ENCODE measurements around the gene AHNAK. TPM values are rescaled to one million over a fixed set of nuclear protein-coding genes. Genes with fewer than 3 reads are reported as not detected.
"Not testable (repeated sequence)": the region's sequence is repeated elsewhere in the genome, so short reads cannot be mapped to it uniquely, and the experiment has no call there.

AHNAK gene
- total RNA-seq, 2 experiments from 2014 or later = 9.2 to 9.4 TPM

- peaks cover 11% of the 10 kb centered on the region for H3K4me1 Mint-ChIP-seq (ENCODE audit: low read depth)
- intact Hi-C loops (cut with micrococcal nuclease) = loop anchor here (5.0 kb wide), 1 partner anchor 168 kb away; no protein-coding TSS in a partner anchor
- no peak overlapping the region for H3K4me3 Mint-ChIP-seq
- no peaks in the 10 kb centered on the region for H3K36me3 Mint-ChIP-seq (ENCODE audit: low read depth)
- H3K9me3 Mint-ChIP-seq = no peaks in the 10 kb centered on the region
- H3K27ac Mint-ChIP-seq = no peak overlapping the region
- no peak for DNase-seq
- no peaks in the 10 kb centered on the region for H3K27me3 Mint-ChIP-seq (ENCODE audit: low read depth)
- CTCF ChIA-PET = no interaction called here
Measured at GRCh38 chr11:62388999-62389398, 157.6 kb downstream of the AHNAK start.

- H3K27ac Mint-ChIP-seq = no peak overlapping the region
- peaks cover 11% of the 10 kb centered on the region for H3K4me1 Mint-ChIP-seq (ENCODE audit: low read depth)
- no peaks in the 10 kb centered on the region for H3K36me3 Mint-ChIP-seq (ENCODE audit: low read depth)
- CTCF ChIA-PET = no interaction called here
- intact Hi-C loops (cut with micrococcal nuclease) = loop anchor here (5.0 kb wide), 1 partner anchor 170 kb away; no protein-coding TSS in a partner anchor
- no peak for DNase-seq
- no peaks in the 10 kb centered on the region for H3K9me3 Mint-ChIP-seq
- no peaks in the 10 kb centered on the region for H3K27me3 Mint-ChIP-seq (ENCODE audit: low read depth)
- no peak overlapping the region for H3K4me3 Mint-ChIP-seq
Measured at GRCh38 chr11:62387381-62387780, 159.2 kb downstream of the AHNAK start.

- CTCF ChIA-PET = interaction anchor here (1.2 kb wide), 1 partner anchor 21 kb away, joined by 3 read pairs; no protein-coding TSS in a partner anchor
- H3K27ac Mint-ChIP-seq; H3K4me3 Mint-ChIP-seq; H3K27me3 Mint-ChIP-seq (ENCODE audit: low read depth); H3K9me3 Mint-ChIP-seq; H3K36me3 Mint-ChIP-seq (ENCODE audit: low read depth); DNase-seq: not testable (repeated sequence)
- peaks cover 11% of the 10 kb centered on the region for H3K4me1 Mint-ChIP-seq (ENCODE audit: low read depth)
- intact Hi-C loops (cut with micrococcal nuclease) = loop anchor here (5.0 kb wide), 1 partner anchor 171 kb away; no protein-coding TSS in a partner anchor
Measured at GRCh38 chr11:62386083-62386482, 160.5 kb downstream of the AHNAK start.

GRCh38 chr11:62383822-62384221, 162.8 kb downstream of the AHNAK start:
- intact Hi-C loops (cut with micrococcal nuclease) = loop anchor here (2.0 kb wide), 1 partner anchor 19 kb away; no protein-coding TSS in a partner anchor
- DNase-seq = no peak
- no peaks in the 10 kb centered on the region for H3K27me3 Mint-ChIP-seq (ENCODE audit: low read depth)
- H3K36me3 Mint-ChIP-seq (ENCODE audit: low read depth) = no peaks in the 10 kb centered on the region
- H3K27ac Mint-ChIP-seq = no peak overlapping the region
- peaks cover 11% of the 10 kb centered on the region for H3K4me1 Mint-ChIP-seq (ENCODE audit: low read depth)
- H3K4me3 Mint-ChIP-seq = no peak overlapping the region
- CTCF ChIA-PET = interaction anchor here (0.6 to 1.9 kb wide), 3 partner anchors 9 to 502 kb away, joined by 3 to 6 read pairs (median 5); no protein-coding TSS in a partner anchor
- no peaks in the 10 kb centered on the region for H3K9me3 Mint-ChIP-seq

Small RNA genes within 50 kb of the gene (microRNA-seq; reads per million reads assigned to microRNA genes)
- 2.2 reads per million for gene MIR6747 (ENCODE audit: borderline microRNAs expressed, borderline replicate concordance)

Other genes with a start within 250 kb of the AHNAK start
- gene SCGB1D4, start 247.7 kb downstream of the AHNAK start, total RNA-seq = not detected
- 10 to 100 TPM in 1 of 2 experiments, 1 to 10 TPM in 1; 9.5 to 11.6 TPM for gene ASRGL1, start 209.4 kb downstream of the AHNAK start, total RNA-seq
- not detected for gene SCGB1A1, start 127.8 kb downstream of the AHNAK start, total RNA-seq
- 1,000 to 10,000 TPM; 2,282 to 2,440 TPM for gene EEF1G, start 27.1 kb upstream of the AHNAK start, total RNA-seq
- gene TUT1, start 44.7 kb upstream of the AHNAK start, total RNA-seq = 10 to 100 TPM; 38.2 to 42.0 TPM
- gene MTA2, start 55.1 kb upstream of the AHNAK start, total RNA-seq = 100 to 1,000 TPM; 191 to 197 TPM
- 10 to 100 TPM; 81.8 to 97.1 TPM for gene EML3, start 66.0 kb upstream of the AHNAK start, total RNA-seq
- 1 to 10 TPM in 1 of 2 experiments, under 1 TPM in 1; 0.52 to 1.0 TPM for gene ROM1, start 66.5 kb upstream of the AHNAK start, total RNA-seq
- 10 to 100 TPM; 43.1 to 45.7 TPM for gene B3GAT3, start 75.2 kb upstream of the AHNAK start, total RNA-seq
- gene GANAB, start 99.8 kb upstream of the AHNAK start, total RNA-seq = 100 to 1,000 TPM; 221 to 230 TPM
- gene INTS5, start 106.5 kb upstream of the AHNAK start, total RNA-seq = 10 to 100 TPM; 12.5 to 12.8 TPM
- gene C11orf98, start 118.4 kb upstream of the AHNAK start, total RNA-seq = 10 to 100 TPM; 73.5 to 76.5 TPM
- 10 to 100 TPM; 35.2 to 44.0 TPM for gene CSKMT, start 118.5 kb upstream of the AHNAK start, total RNA-seq
- gene UQCC3, start 124.9 kb upstream of the AHNAK start, total RNA-seq = 1 to 10 TPM; 6.0 to 6.4 TPM
- gene LBHD1, start 125.5 kb upstream of the AHNAK start, total RNA-seq = 1 to 10 TPM; 4.4 to 6.1 TPM
- gene UBXN1, start 132.3 kb upstream of the AHNAK start, total RNA-seq = 100 to 1,000 TPM; 121 to 124 TPM
- under 1 TPM in 1 of 2 experiments, not detected in 1; 0.10 TPM for gene LRRN4CL, start 142.7 kb upstream of the AHNAK start, total RNA-seq
- gene BSCL2, start 160.6 kb upstream of the AHNAK start, total RNA-seq = 10 to 100 TPM; 13.8 to 17.3 TPM
- not detected for gene GNG3, start 160.9 kb upstream of the AHNAK start, total RNA-seq
- gene HNRNPUL2, start 180.7 kb upstream of the AHNAK start, total RNA-seq = 10 to 100 TPM; 58.6 to 61.5 TPM
- gene TTC9C, start 181.7 kb upstream of the AHNAK start, total RNA-seq = 10 to 100 TPM; 46.6 to 49.5 TPM
- gene ZBTB3, start 207.4 kb upstream of the AHNAK start, total RNA-seq = 10 to 100 TPM; 12.1 to 13.5 TPM
- 100 to 1,000 TPM; 131 to 135 TPM for gene POLR2G, start 214.8 kb upstream of the AHNAK start, total RNA-seq
- 10 to 100 TPM in 1 of 2 experiments, 1 to 10 TPM in 1; 8.9 to 10.5 TPM for gene TAF6L, start 224.6 kb upstream of the AHNAK start, total RNA-seq
- gene TMEM179B, start 240.6 kb upstream of the AHNAK start, total RNA-seq = 10 to 100 TPM; 13.9 to 15.2 TPM
- gene TMEM223, start 245.2 kb upstream of the AHNAK start, total RNA-seq = 1 to 10 TPM; 7.0 to 7.7 TPM

Measured in activated naive CD4-positive, alpha-beta T cell treated with anti-CD3 and anti-CD28 coated beads for 36 hours (primary cell).